A673 (cell line): ENCODE measurements around the gene FANCL. TPM values are rescaled to one million over a fixed set of nuclear protein-coding genes. Genes with fewer than 3 reads are reported as not detected.

ENCODE experiments used
- BruUV-seq: library from RNA; stranded (reverse); fragments of 400-500 nt; replicated peaks from 2 replicates; lab custom pipeline; 2021; lab: Mats Ljungman, UMichigan
- CTCF ChIA-PET: fragments of 300-600 bp; sonication (Branson Sonifier 250); formaldehyde crosslinking; loops from one replicate; lab custom pipeline; 2022; ENCODE audit warnings: antibody characterized with exemption; lab: Charles Lee
- POLR2A ChIA-PET: fragments of 300-600 bp; sonication (Branson Sonifier 250); formaldehyde crosslinking; loops from one replicate; lab custom pipeline; 2022; ENCODE audit warnings: antibody characterized with exemption; ENCODE audit not compliant: low non-redundant PET; lab: Charles Lee
- DNase-seq: peaks from one replicate; pipeline ENCODE4 v3.0.0-alpha.2; 2015; ENCODE audit warnings: low spot score
- H3K27ac ChIP-seq: fragments of 200-600 bp; sonication (generic); 2 replicates; pipeline ENCODE4 v1.5.1; 2016; ENCODE audit warnings: mixed run types, low read depth, mild to moderate bottlenecking, mixed read lengths, antibody characterized with exemption, low read length; ENCODE audit not compliant: poor library complexity, severe bottlenecking
- H3K27me3 ChIP-seq: fragments of 200-600 bp; sonication (generic); replicated peaks from 2 replicates; pipeline ENCODE4 v1.6.1; 2017; ENCODE audit warnings: mixed run types, low read depth, mild to moderate bottlenecking, mixed read lengths, antibody characterized with exemption, low read length; ENCODE audit not compliant: insufficient read depth, poor library complexity
- H3K36me3 ChIP-seq: fragments of 200-600 bp; sonication (generic); 2 replicates; pipeline ENCODE4 v1.6.1; 2016; ENCODE audit warnings: mixed run types, mild to moderate bottlenecking, mixed read lengths, antibody characterized with exemption, low read length; ENCODE audit not compliant: insufficient read depth, poor library complexity, severe bottlenecking
- H3K4me1 ChIP-seq: fragments of 200-600 bp; sonication (generic); 2 replicates; pipeline ENCODE4 v1.6.1; 2017; ENCODE audit warnings: mixed run types, mild to moderate bottlenecking, mixed read lengths, antibody characterized with exemption, low read length; ENCODE audit not compliant: insufficient read depth, poor library complexity, severe bottlenecking
- H3K4me3 ChIP-seq: fragments of 200-600 bp; sonication (generic); 2 replicates; pipeline ENCODE4 v1.5.1; 2016; ENCODE audit warnings: low read depth, mixed run types, mild to moderate bottlenecking, mixed read lengths, low read length; ENCODE audit not compliant: poor library complexity, severe bottlenecking
- H3K9me3 ChIP-seq: fragments of 200-600 bp; sonication (generic); 2 replicates; pipeline ENCODE4 v1.6.1; 2016; ENCODE audit warnings: mixed run types, low read depth, mild to moderate bottlenecking, mixed read lengths, antibody characterized with exemption, low read length; ENCODE audit not compliant: poor library complexity, severe bottlenecking
- EZH2 ChIP-seq: fragments of 200-600 bp; sonication (generic); IDR thresholded peaks from 2 replicates; pipeline ENCODE4 v1.6.1; 2017; ENCODE audit warnings: borderline replicate concordance, low read depth, mild to moderate bottlenecking, mixed read lengths, antibody characterized with exemption, low read length; ENCODE audit not compliant: poor library complexity, severe bottlenecking
- intact Hi-C: fragments of 100-400 bp; cut with micrococcal nuclease; formaldehyde crosslinking; loops from one replicate; pipeline ENCODE4 v1.10.0; 2022; ENCODE audit not compliant: unreplicated experiment
- total RNA-seq: library from RNA; stranded (reverse); gene quantifications from 2 replicates; pipeline ENCODE4 v1.2.3, GENCODE V29; 2021
- TF ChIP-seq, protein P1 (sequence below): fragments of 300-800, 200-600 bp; sonication (generic); conservative IDR thresholded peaks from 2 replicates; pipeline ENCODE4 v1.5.1; 2017; ENCODE audit warnings: low read depth, mild to moderate bottlenecking, antibody characterized with exemption, low read length, moderate library complexity, mixed read lengths

The FANCL gene
- total RNA-seq, 1 experiment from 2014 or later, result 34.7 TPM

DNA sequence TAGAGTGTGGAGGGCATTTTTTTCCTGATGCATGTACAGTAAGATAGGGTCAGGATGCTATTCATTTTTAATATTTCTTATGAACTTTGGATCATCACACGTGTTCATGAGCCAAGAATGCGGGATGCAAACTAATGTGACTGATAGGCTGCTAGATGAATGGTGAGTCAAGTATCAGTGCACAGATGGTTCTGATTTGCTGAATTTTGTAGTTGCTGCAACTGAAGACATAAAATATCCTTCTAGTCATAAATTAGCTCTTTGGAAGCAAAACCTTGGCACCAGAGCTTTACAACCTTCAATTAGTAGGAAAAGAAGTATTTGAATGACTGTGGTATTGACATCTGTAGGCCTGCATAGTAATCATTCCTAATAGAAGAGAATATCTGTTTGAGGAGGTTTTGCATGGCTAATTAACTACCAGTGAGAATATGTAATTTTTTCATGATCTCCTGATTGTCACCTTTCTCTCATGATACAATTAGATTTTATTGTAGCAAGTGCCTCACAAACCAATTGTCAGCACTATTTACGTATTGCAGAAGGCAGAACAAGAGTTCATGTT, 100.5 kb downstream of the FANCL start:
- no peaks in the 10 kb centered on the region for H3K9me3 ChIP-seq
- intact Hi-C loops, result no loop called here
- BruUV-seq, result no TSS peak
- ChIA-PET CTCF (no interaction called here), POLR2A (no interaction called here)
- H3K27me3 ChIP-seq, result no peaks in the 10 kb centered on the region
- H3K36me3 ChIP-seq, result no peaks in the 10 kb centered on the region
- H3K27ac ChIP-seq, result no peak overlapping the region
- H3K4me3 ChIP-seq, result no peak overlapping the region
- DNase-seq, result no peak
- no peak for TF ChIP-seq EZH2
- TF ChIP-seq, protein P1, sequence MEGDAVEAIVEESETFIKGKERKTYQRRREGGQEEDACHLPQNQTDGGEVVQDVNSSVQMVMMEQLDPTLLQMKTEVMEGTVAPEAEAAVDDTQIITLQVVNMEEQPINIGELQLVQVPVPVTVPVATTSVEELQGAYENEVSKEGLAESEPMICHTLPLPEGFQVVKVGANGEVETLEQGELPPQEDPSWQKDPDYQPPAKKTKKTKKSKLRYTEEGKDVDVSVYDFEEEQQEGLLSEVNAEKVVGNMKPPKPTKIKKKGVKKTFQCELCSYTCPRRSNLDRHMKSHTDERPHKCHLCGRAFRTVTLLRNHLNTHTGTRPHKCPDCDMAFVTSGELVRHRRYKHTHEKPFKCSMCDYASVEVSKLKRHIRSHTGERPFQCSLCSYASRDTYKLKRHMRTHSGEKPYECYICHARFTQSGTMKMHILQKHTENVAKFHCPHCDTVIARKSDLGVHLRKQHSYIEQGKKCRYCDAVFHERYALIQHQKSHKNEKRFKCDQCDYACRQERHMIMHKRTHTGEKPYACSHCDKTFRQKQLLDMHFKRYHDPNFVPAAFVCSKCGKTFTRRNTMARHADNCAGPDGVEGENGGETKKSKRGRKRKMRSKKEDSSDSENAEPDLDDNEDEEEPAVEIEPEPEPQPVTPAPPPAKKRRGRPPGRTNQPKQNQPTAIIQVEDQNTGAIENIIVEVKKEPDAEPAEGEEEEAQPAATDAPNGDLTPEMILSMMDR, result no peak
- no peaks in the 10 kb centered on the region for H3K4me1 ChIP-seq

DNA sequence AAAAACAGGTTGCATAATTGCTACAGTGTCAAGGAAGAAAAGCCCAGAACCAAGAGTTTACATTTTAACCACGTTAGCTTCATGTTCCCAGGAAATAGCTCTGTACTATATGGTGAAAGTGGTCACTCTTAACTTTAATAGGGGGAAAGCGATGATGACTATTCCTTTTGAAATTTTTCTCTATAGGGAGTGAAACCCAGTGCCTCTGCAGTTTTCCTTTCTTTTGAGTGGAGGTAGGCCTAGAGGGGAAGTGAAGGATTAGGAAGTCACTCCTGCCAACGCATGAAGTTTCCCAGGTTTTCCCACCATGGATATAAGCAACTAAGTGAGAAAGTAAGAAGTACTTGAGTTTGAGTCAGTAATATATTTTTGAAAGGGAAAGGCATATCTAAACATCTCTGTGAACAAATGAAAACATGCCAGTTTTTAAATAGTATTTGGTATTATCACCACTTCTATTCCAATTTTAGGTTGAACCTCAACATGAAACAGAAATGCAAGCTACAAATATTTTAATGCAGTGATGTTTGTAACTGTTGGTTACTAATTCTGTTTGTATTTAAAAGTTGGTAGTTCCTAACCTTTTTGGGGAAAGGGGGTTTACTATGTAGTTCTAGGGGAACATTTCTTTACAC, 102.6 kb downstream of the FANCL start:
- intact Hi-C loops, result loop anchor here (10.0 kb wide), 1 partner anchor 1046 kb away; no protein-coding TSS in a partner anchor
- no TSS peak for BruUV-seq
- H3K4me1 ChIP-seq, result no peaks in the 10 kb centered on the region
- no peaks in the 10 kb centered on the region for H3K9me3 ChIP-seq
- H3K4me3 ChIP-seq, result no peak overlapping the region
- no peak overlapping the region for H3K27ac ChIP-seq
- ChIA-PET POLR2A (no interaction called here), CTCF (no interaction called here)
- DNase-seq, result no peak
- TF ChIP-seq, protein P1, result no peak
- no peak for TF ChIP-seq EZH2
- H3K27me3 ChIP-seq, result no peaks in the 10 kb centered on the region
- no peaks in the 10 kb centered on the region for H3K36me3 ChIP-seq

DNA sequence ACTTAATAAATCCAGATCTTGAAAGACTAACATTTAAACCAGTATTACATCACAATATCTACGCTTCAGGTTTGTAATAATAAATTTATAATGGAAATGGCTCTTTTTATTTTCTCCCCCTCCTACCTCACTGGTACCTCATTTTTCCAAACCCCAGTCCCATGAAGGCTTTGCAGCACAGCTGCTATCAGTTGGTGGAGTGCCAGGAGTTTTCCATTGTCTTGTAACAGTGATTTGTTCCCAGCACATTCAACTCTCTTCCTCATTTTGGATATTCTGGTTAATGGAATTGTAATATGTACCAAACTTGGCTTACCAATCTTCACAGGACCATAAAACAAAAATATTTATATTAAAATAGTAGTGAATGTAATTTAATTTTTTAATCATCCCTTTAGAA, 103.3 kb downstream of the FANCL start:
- Histone ChIP-seq H3K27ac (no peak overlapping the region), H3K27me3 (no peaks in the 10 kb centered on the region), H3K4me1 (no peaks in the 10 kb centered on the region), H3K9me3 (no peaks in the 10 kb centered on the region), H3K4me3 (no peak overlapping the region), H3K36me3 (no peaks in the 10 kb centered on the region)
- no TSS peak for BruUV-seq
- DNase-seq, result no peak
- POLR2A ChIA-PET, result no interaction called here
- no peak for TF ChIP-seq EZH2
- TF ChIP-seq, protein P1, result no peak
- CTCF ChIA-PET, result no interaction called here
- intact Hi-C loops, result loop anchor here (10.0 kb wide), 1 partner anchor 1047 kb away; no protein-coding TSS in a partner anchor
